SU-DHL-6 (cell line): ENCODE data around the gene ORAI1.

Experiments used
- EZH2phosphoT487 ChIP-seq: fragments of 200-600 bp; sonication (generic), shearing (Covaris generic); conservative IDR thresholded peaks from 2 replicates; pipeline ENCODE4 v1.6.1; 2018; ENCODE audit warnings: mild to moderate bottlenecking, antibody characterized with exemption, low read length, moderate library complexity, mixed read lengths
- TF ChIP-seq, protein P1 (sequence below): fragments of 200-600 bp; sonication (generic); IDR thresholded peaks from one replicate; pipeline ENCODE4 v1.5.1; 2017; ENCODE audit warnings: antibody characterized with exemption, mild to moderate bottlenecking, low read length, moderate library complexity; ENCODE audit not compliant: insufficient read depth, poor library complexity, severe bottlenecking

DNA sequence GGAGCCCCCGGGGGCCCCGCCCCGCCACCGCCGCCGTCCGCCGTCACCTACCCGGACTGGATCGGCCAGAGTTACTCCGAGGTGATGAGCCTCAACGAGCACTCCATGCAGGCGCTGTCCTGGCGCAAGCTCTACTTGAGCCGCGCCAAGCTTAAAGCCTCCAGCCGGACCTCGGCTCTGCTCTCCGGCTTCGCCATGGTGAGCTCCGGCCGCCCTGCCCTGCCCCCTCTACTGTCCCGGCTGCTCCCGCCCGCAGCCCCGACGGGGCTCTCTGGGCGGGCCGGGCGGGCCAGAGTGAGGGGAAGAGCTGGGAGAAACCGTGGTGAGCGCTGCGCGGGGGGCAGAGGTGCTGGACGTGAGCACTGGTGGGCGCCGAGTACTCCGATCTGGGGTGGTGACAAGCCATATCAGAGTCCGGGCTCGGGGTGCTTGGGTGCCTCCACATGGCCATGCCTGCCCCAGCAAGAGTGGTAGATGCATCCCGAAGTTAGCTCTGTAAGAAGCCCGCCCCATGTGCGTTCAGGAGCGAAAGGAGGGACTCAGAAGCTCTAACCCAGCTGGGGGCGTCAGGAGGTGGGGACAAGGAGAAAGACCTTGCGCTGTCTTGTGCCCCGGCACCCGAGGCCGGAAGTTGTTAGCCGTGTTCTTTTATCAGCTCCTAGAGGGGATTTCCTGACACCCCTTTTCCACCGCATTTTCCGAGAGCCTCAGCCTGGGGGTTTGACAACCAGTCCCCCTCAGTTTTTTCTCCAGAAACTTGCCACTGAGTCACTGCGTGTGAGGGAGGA is 717 bp downstream of the ORAI1 start:
- TF ChIP-seq, protein P1, sequence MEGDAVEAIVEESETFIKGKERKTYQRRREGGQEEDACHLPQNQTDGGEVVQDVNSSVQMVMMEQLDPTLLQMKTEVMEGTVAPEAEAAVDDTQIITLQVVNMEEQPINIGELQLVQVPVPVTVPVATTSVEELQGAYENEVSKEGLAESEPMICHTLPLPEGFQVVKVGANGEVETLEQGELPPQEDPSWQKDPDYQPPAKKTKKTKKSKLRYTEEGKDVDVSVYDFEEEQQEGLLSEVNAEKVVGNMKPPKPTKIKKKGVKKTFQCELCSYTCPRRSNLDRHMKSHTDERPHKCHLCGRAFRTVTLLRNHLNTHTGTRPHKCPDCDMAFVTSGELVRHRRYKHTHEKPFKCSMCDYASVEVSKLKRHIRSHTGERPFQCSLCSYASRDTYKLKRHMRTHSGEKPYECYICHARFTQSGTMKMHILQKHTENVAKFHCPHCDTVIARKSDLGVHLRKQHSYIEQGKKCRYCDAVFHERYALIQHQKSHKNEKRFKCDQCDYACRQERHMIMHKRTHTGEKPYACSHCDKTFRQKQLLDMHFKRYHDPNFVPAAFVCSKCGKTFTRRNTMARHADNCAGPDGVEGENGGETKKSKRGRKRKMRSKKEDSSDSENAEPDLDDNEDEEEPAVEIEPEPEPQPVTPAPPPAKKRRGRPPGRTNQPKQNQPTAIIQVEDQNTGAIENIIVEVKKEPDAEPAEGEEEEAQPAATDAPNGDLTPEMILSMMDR = peak; percentile 18
- TF ChIP-seq EZH2phosphoT487 = no peak
